ENCODE results near the gene ZNF799. TPM values are rescaled to one million over a fixed set of nuclear protein-coding genes. Genes with fewer than 3 reads are reported as not detected.
"Not testable (repeated sequence)": the region's sequence is repeated elsewhere in the genome, so short reads cannot be mapped to it uniquely, and the experiment has no call there.

The ZNF799 gene
- total and polyA plus RNA-seq, 4 donors: 5.5 to 10.0 (median 8.0) TPM

GRCh38 chr19:12364391-12365235, 36.5 kb downstream of the ZNF799 start:
- no peaks in the 10 kb centered on the region for H3K27me3 ChIP-seq (ENCODE audit: control insufficient read depth, insufficient read depth, low read length)
- no peaks in the 10 kb centered on the region for H3K9me3 ChIP-seq (ENCODE audit: control insufficient read depth, insufficient read depth, low read length)
- H3K4me1 ChIP-seq (ENCODE audit: control insufficient read depth, insufficient read depth, low read length): peaks cover 20% of the 10 kb centered on the region
- DNase-seq (ENCODE audit: low read depth in 4 of 6, low spot score in 6 of 6): peak in 5 of 6 donors; percentile 1 to 29 (median 9)
- H3K36me3 ChIP-seq (ENCODE audit: control insufficient read depth, insufficient read depth, low read length): peaks cover 3% of the 10 kb centered on the region
- H3K4me3 ChIP-seq (ENCODE audit: low read depth, low read length): peak overlapping the region; percentile 84
- WGBS (ENCODE audit: insufficient coverage): 3% methylated on average over 23 of the region's 28 CpGs
- peak overlapping the region; percentile 96 for H3K27ac ChIP-seq (ENCODE audit: low read depth, low read length)

- H3K4me1 ChIP-seq (ENCODE audit: control insufficient read depth, insufficient read depth, low read length): peaks cover 20% of the 10 kb centered on the region
- not testable (repeated sequence) for H3K27ac ChIP-seq (ENCODE audit: low read depth, low read length); DNase-seq (ENCODE audit: low read depth in 4 of 6, low spot score in 6 of 6); H3K9me3 ChIP-seq (ENCODE audit: control insufficient read depth, insufficient read depth, low read length); H3K27me3 ChIP-seq (ENCODE audit: control insufficient read depth, insufficient read depth, low read length); H3K4me3 ChIP-seq (ENCODE audit: low read depth, low read length); H3K36me3 ChIP-seq (ENCODE audit: control insufficient read depth, insufficient read depth, low read length)
- 97% methylated on average over 20 of the region's 30 CpGs for WGBS (ENCODE audit: insufficient coverage)
These were observed 38.8 kb downstream of the ZNF799 start for GRCh38 chr19:12362236-12362635.

GRCh38 chr19:12353375-12353774, 47.7 kb downstream of the ZNF799 start:
- Histone ChIP-seq H3K27me3 (ENCODE audit: control insufficient read depth, insufficient read depth, low read length) (no peaks in the 10 kb centered on the region), H3K27ac (ENCODE audit: low read depth, low read length) (no peak overlapping the region), H3K36me3 (ENCODE audit: control insufficient read depth, insufficient read depth, low read length) (peaks cover 7% of the 10 kb centered on the region), H3K4me1 (ENCODE audit: control insufficient read depth, insufficient read depth, low read length) (no peaks in the 10 kb centered on the region), H3K4me3 (ENCODE audit: low read depth, low read length) (no peak overlapping the region), H3K9me3 (ENCODE audit: control insufficient read depth, insufficient read depth, low read length) (peaks cover 20% of the 10 kb centered on the region)
- WGBS (ENCODE audit: insufficient coverage): no CpG with 5 or more reads among the region's 4 CpGs
- no peak for DNase-seq (ENCODE audit: low read depth in 4 of 6, low spot score in 6 of 6)

- no peak for DNase-seq (ENCODE audit: low read depth in 4 of 6, low spot score in 6 of 6)
- Histone ChIP-seq H3K4me3 (ENCODE audit: low read depth, low read length) (no peak overlapping the region), H3K9me3 (ENCODE audit: control insufficient read depth, insufficient read depth, low read length) (peaks cover 27% of the 10 kb centered on the region), H3K4me1 (ENCODE audit: control insufficient read depth, insufficient read depth, low read length) (no peaks in the 10 kb centered on the region), H3K27ac (ENCODE audit: low read depth, low read length) (no peak overlapping the region), H3K27me3 (ENCODE audit: control insufficient read depth, insufficient read depth, low read length) (no peaks in the 10 kb centered on the region), H3K36me3 (ENCODE audit: control insufficient read depth, insufficient read depth, low read length) (peaks cover 7% of the 10 kb centered on the region)
- 82% methylated on average over 1 of the region's 5 CpGs for WGBS (ENCODE audit: insufficient coverage)
These were observed 50.2 kb downstream of the ZNF799 start for GRCh38 chr19:12350890-12351197.

GRCh38 chr19:12350185-12350889, 50.7 kb downstream of the ZNF799 start:
- no peak overlapping the region for H3K27ac ChIP-seq (ENCODE audit: low read depth, low read length)
- 94% methylated on average over 6 of the region's 8 CpGs for WGBS (ENCODE audit: insufficient coverage)
- no peak for DNase-seq (ENCODE audit: low read depth in 4 of 6, low spot score in 6 of 6)
- peaks cover 7% of the 10 kb centered on the region for H3K36me3 ChIP-seq (ENCODE audit: control insufficient read depth, insufficient read depth, low read length)
- no peaks in the 10 kb centered on the region for H3K4me1 ChIP-seq (ENCODE audit: control insufficient read depth, insufficient read depth, low read length)
- H3K4me3 ChIP-seq (ENCODE audit: low read depth, low read length): no peak overlapping the region
- peaks cover 27% of the 10 kb centered on the region for H3K9me3 ChIP-seq (ENCODE audit: control insufficient read depth, insufficient read depth, low read length)
- H3K27me3 ChIP-seq (ENCODE audit: control insufficient read depth, insufficient read depth, low read length): no peaks in the 10 kb centered on the region

GRCh38 chr19:12346896-12347295, 54.2 kb downstream of the ZNF799 start:
- Histone ChIP-seq H3K4me3 (ENCODE audit: low read depth, low read length) (no peak overlapping the region), H3K36me3 (ENCODE audit: control insufficient read depth, insufficient read depth, low read length) (peaks cover 5% of the 10 kb centered on the region), H3K27ac (ENCODE audit: low read depth, low read length) (no peak overlapping the region), H3K4me1 (ENCODE audit: control insufficient read depth, insufficient read depth, low read length) (no peaks in the 10 kb centered on the region), H3K9me3 (ENCODE audit: control insufficient read depth, insufficient read depth, low read length) (peaks cover 22% of the 10 kb centered on the region), H3K27me3 (ENCODE audit: control insufficient read depth, insufficient read depth, low read length) (no peaks in the 10 kb centered on the region)
- no peak for DNase-seq (ENCODE audit: low read depth in 4 of 6, low spot score in 6 of 6)
- WGBS (ENCODE audit: insufficient coverage): no CpG with 5 or more reads among the region's 2 CpGs

GRCh38 chr19:12345197-12345596, 55.9 kb downstream of the ZNF799 start:
- Histone ChIP-seq H3K4me1 (ENCODE audit: control insufficient read depth, insufficient read depth, low read length) (no peaks in the 10 kb centered on the region), H3K27ac (ENCODE audit: low read depth, low read length) (no peak overlapping the region), H3K27me3 (ENCODE audit: control insufficient read depth, insufficient read depth, low read length) (no peaks in the 10 kb centered on the region), H3K36me3 (ENCODE audit: control insufficient read depth, insufficient read depth, low read length) (no peaks in the 10 kb centered on the region), H3K4me3 (ENCODE audit: low read depth, low read length) (no peak overlapping the region), H3K9me3 (ENCODE audit: control insufficient read depth, insufficient read depth, low read length) (peaks cover 15% of the 10 kb centered on the region)
- no CpG with 5 or more reads among the region's 1 CpG for WGBS (ENCODE audit: insufficient coverage)
- DNase-seq (ENCODE audit: low read depth in 4 of 6, low spot score in 6 of 6): no peak

Small RNAs within 50 kb of the gene (small RNA-seq; reads per million reads assigned to genes)
- gene RPS29P23 (ENCODE audit: low replicate concordance): not detected

Other genes starting within 250 kb of the ZNF799 start
- gene ZNF625, start 244.5 kb downstream of the ZNF799 start, total RNA-seq: 10 to 100 TPM; 21.9 to 25.8 TPM
- gene ZNF625, start 244.5 kb downstream of the ZNF799 start, polyA plus RNA-seq (ENCODE audit: insufficient read length in 2 of 2): 10 to 100 TPM; 15.2 to 17.8 TPM
- 10 to 100 TPM; 18.7 to 25.2 TPM for gene ZNF136, start 238.2 kb downstream of the ZNF799 start, total RNA-seq
- gene ZNF136, start 238.2 kb downstream of the ZNF799 start, polyA plus RNA-seq (ENCODE audit: insufficient read length in 2 of 2): 10 to 100 TPM; 13.3 to 15.3 TPM
- 10 to 100 TPM; 18.9 to 20.7 TPM for gene ZNF44, start 106.4 kb downstream of the ZNF799 start, total RNA-seq
- gene ZNF44, start 106.4 kb downstream of the ZNF799 start, polyA plus RNA-seq (ENCODE audit: insufficient read length in 2 of 2): 10 to 100 TPM; 14.9 to 18.0 TPM
- gene ZNF563, start 67.6 kb downstream of the ZNF799 start, total RNA-seq: 1 to 10 TPM; 4.6 to 5.4 TPM
- 1 to 10 TPM; 2.0 to 2.4 TPM for gene ZNF563, start 67.6 kb downstream of the ZNF799 start, polyA plus RNA-seq (ENCODE audit: insufficient read length in 2 of 2)
- gene ZNF442, start 35.6 kb downstream of the ZNF799 start, total RNA-seq: 10 to 100 TPM; 11.5 to 13.2 TPM
- 1 to 10 TPM; 2.9 to 3.3 TPM for gene ZNF442, start 35.6 kb downstream of the ZNF799 start, polyA plus RNA-seq (ENCODE audit: insufficient read length in 2 of 2)
- gene ZNF443, start 39.8 kb upstream of the ZNF799 start, total RNA-seq: 10 to 100 TPM; 10.9 TPM
- gene ZNF443, start 39.8 kb upstream of the ZNF799 start, polyA plus RNA-seq (ENCODE audit: insufficient read length in 2 of 2): 1 to 10 TPM; 6.7 to 7.6 TPM
- 10 to 100 TPM; 13.1 to 20.5 TPM for gene ZNF709, start 83.5 kb upstream of the ZNF799 start, total RNA-seq
- 1 to 10 TPM; 9.4 to 9.5 TPM for gene ZNF709, start 83.5 kb upstream of the ZNF799 start, polyA plus RNA-seq (ENCODE audit: insufficient read length in 2 of 2)
- 10 to 100 TPM; 19.9 to 23.6 TPM for gene ZNF564, start 150.2 kb upstream of the ZNF799 start, total RNA-seq
- 1 to 10 TPM; 5.8 to 6.3 TPM for gene ZNF564, start 150.2 kb upstream of the ZNF799 start, polyA plus RNA-seq (ENCODE audit: insufficient read length in 2 of 2)
- gene ZNF490, start 209.5 kb upstream of the ZNF799 start, total RNA-seq: 10 to 100 TPM; 10.7 to 12.9 TPM
- 1 to 10 TPM; 5.6 to 8.1 TPM for gene ZNF490, start 209.5 kb upstream of the ZNF799 start, polyA plus RNA-seq (ENCODE audit: insufficient read length in 2 of 2)
- 10 to 100 TPM; 19.4 to 20.8 TPM for gene ZNF791, start 209.6 kb upstream of the ZNF799 start, total RNA-seq
- 10 to 100 TPM; 17.4 to 17.5 TPM for gene ZNF791, start 209.6 kb upstream of the ZNF799 start, polyA plus RNA-seq (ENCODE audit: insufficient read length in 2 of 2)